ENCODE measurements around the gene MIEF1.
"Not testable (repeated sequence)": the region's sequence is repeated elsewhere in the genome, so short reads cannot be mapped to it uniquely, and the experiment has no call there.

MIEF1 gene

DNA sequence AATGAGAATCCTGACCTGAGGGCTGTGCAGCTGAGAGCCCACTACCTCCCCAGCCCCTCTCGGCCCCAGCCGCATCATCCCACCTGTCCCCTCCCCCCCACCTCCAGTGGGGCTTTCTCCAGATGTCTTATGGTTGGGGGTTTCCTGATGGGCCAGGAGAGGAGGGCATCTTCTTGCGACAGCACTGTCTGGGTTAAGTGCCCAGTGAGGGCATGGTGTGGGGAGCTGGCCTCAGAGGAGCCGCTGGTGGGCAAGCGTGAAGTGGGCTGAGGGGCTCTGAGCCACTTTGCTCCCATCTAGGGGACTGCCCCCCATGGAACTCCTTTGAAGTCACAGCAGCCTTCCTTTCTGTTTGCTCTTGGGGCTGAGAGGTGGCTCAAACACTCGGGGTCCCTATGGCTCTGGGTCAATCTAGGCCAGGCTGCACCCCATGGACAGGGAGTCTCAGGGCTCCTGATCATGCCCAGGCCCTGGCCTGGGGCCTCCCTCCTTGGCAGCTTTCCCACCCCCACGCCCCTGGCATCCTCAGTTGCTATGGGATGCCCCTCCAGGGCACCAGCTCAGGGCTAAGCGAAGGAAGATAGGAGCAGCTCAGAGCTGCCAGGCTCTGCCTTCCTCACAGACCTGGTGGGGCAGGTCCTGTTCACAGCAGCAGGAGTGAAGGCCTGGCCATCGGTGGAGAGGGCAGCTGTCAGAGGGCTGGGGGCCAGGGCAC is 11.0 kb upstream of the MIEF1 start:
- DNase-seq: no peak

GRCh38 chr22:39491696-39492095 is 10.4 kb upstream of the MIEF1 start:
- DNase-seq: no peak

DNA sequence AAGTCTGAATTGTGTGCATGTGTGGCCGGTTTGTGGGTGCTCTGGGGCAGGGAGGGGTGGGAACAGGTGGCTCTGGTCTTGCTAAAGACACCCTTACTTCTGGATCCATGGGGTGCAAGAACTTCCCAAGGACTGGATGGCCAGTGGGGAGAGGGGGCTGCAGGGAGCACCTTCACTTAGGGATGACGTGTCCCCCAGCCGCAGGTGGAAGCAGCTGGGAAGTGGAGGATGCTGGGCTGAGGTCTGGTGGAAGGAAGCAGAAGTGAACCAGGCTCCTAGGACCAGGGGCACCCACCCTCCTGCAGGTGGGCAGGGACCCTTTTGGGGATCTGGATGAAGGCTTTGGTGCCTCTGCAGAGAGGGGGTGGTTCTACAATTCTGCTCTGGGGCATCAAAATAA is 9.9 kb upstream of the MIEF1 start:
- DNase-seq: no peak

- DNase-seq: no peak
Measured at GRCh38 chr22:39493759-39494158, 8.3 kb upstream of the MIEF1 start.

DNA sequence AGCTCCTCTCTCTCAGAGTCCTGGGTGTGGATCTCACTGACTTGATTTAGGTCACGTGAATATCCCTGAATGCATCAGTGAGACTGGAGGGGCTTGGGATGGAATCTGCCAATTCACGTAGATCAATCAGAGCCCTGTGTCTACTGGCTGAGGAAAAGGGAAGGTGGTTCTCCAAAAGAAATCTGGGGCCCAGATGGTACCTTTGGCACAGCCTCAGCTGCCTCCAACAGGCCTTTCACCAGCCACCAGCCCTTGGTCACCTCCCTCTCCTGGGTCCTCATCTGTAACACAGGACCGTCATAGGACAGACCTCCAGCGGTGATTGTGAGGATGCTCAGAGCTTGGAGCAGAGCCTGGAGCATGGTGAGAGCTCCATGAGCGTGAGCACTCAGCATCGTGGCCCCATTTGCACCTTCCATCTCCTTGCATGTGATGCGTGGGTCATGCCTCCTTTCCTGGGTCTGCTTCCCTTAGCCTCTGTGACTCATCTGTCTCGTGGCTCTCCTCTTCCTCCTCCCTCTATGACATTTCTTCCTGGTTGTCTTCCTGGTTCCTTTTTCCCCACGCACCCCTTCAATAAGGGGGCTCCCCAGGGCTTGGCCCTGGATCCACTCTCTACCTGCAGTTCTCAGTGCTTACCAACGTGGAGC is 7.5 kb upstream of the MIEF1 start:
- no peak for DNase-seq

GRCh38 chr22:39496131-39496838 is 5.8 kb upstream of the MIEF1 start:
- DNase-seq: peak; percentile 79

DNA sequence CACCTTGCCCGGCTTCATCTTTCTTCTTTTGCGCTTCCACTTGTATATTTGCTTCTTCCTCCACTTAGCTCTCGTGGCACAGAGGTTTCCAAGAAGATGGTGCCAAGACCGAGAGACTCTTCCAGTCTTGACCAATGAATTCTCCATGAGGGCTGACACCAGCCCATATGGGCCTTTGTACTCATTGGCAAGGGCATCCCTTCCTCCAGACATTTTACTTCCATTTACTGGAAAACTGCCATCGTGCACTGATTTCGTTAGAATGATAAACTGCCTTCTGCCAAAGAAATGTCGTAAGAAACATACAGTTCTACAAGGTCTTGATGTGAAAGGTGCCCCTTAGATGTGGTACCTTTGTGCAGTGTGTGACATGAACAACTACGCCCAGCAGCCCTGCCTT is 4.7 kb upstream of the MIEF1 start:
- no peak for DNase-seq

DNA sequence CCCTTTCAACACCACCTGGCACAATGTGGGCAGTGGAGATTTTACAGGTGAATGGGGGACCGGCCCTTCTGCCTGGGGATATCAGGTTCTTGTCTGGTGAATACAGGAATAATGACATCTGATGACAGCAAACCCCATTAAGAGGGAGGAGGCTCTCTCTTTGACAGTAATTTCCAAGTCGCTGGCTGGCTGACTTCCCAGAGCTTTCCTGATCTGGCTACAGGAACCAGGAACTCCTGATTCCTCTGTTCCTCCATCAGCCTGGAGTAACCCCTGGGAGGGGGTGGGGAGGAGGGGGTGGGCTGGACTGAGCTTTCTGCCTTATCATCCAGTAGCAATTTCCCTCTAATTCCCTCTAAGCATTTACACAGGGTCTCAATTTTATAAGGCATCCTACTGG is 3.7 kb upstream of the MIEF1 start:
- DNase-seq: no peak

DNA sequence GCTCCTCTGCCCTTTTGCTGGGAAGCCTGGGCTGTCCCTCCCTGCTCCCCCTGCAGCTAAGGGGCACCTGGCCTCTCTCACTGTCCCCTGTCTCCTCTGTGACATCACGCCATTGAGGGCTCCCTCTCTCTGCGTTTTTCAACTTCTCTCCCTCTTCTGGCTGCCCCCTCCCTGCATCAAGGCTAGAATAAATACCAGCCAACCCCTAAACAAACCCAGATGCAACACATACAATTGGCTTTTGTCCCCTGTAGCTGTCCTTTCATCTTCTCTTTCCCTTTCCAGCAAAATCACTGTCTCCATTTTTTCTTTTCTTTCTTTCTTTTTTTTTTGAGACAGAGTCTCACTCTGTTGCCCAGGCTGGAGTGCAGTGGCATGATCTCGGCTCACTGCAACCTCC is 3.3 kb upstream of the MIEF1 start:
- DNase-seq: no peak

DNA sequence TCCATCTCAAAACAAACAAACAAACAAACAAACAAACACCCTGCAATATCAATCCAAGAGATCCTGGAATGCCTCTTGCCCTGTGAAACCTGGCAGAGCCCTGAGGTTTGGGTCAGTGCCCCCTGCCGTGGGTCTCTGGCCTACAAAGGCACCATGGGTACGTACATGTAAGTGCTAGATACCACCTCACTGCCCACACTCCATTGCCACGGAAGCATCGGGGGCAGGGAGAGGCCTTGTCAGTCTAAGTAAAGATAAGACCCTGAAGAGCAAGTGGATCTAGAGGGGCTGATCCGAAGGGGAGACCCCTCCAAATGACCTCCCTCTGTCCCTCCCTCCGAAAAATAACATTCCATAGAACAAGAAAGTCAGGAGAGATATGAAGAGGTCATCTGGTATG is 2.0 kb upstream of the MIEF1 start:
- DNase-seq: no peak

DNA sequence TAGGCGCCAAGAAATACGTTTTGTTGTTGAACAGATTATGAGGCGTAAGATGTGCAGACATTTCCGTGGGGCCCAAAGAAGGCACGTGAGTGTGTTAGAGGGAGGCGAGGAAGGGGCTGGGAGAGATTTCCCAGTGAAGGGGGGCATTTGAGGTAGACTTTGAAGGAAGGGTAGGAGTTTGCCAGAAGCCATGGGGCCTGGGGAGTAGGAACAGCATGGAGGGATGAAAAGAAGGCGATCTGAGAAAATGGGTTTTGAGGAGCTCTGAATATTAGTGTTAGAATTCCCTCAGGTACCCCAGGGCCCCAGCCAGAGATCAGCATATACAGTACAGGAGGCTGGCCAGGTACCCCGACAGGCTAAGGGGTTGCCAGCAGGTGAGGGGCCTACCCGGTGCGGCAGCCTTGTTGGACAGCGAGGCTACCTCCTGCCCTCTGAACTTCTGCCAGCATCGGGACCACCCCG is 414 bp upstream of the MIEF1 start:
- DNase-seq: no peak

GRCh38 chr22:39502789-39503409 is 809 bp downstream of the MIEF1 start:
- DNase-seq: no peak

- no peak for DNase-seq
Measured at GRCh38 chr22:39503630-39504029, 1.5 kb downstream of the MIEF1 start.

GRCh38 chr22:39504071-39504470 is 2.0 kb downstream of the MIEF1 start:
- no peak for DNase-seq

DNA sequence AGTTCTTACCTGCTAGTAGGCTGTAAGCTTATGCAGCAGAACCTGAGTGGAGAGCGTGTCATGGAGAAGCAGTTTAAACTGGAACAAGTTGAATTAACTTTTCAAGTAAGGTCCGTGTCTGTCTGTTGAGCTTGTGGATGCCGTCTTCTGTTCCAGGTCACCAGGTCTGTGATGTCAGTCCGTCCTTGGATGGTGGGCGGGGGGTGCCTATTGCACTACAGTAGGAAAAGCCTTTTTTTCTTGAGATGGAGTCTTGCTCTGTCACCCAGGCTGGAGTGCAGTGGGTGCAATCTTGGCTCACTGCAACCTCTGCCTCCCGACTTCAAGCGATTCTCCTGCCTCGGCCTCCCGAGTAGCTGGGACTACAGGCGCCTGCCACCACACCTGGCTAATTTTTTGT is 4.9 kb downstream of the MIEF1 start:
- DNase-seq: not testable (repeated sequence)

- DNase-seq: no peak
Measured at GRCh38 chr22:39508393-39508792, 6.3 kb downstream of the MIEF1 start.

- no peak for DNase-seq
Measured at GRCh38 chr22:39510529-39511149, 8.5 kb downstream of the MIEF1 start.

GRCh38 chr22:39511226-39511625 is 9.1 kb downstream of the MIEF1 start:
- DNase-seq: no peak

- DNase-seq: no peak
Measured at GRCh38 chr22:39512026-39512425, 9.9 kb downstream of the MIEF1 start.

- DNase-seq: no peak
Measured at GRCh38 chr22:39513791-39514190, 11.7 kb downstream of the MIEF1 start.

DNA sequence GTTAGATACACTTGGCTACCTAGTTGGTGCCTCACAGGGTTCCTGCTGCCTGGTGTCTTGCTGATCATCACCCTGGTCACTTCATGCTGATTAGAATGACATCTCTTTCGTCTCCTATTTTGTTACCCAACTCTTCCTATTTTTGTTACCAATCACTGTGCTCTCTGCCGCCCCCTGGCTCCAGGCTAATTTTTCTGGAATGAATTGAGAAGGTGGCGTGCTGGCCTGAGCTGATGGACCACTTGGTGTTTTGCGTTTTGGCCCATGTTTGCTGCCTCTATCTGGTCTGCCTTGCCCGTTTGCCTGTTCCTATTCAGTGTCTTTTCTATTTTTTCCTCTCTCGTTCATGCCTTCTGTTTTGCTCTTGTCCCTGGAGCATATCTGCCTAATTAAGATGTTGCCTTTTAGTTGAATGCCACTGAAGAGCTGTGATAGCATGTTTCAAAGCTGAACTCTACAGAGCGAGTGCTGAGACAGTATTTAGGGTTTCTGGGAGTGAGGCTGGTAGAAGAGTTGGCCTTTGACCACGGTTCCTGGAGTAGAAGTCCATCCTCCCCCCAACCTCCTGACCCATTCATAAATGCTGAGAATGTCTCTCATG is 12.4 kb downstream of the MIEF1 start:
- peak; percentile 65 for DNase-seq

- no peak for DNase-seq
Measured at GRCh38 chr22:39515266-39516050, 13.4 kb downstream of the MIEF1 start.
